ENCODE measurements around the gene C1QL1.
A peak's percentile ranks its signal among the peaks of the same experiment; 100 is the strongest.

Gene C1QL1

GRCh38 chr17:44968225-44969143 is at the start of gene C1QL1:
Gene C1QL1, minus strand, starts transcription at chr17:44968303. Its CDS starts 255 bp downstream, at chr17:44968048.
- DNase-seq, result peak; percentile 70

GRCh38 chr17:45016823-45017222 is 48.7 kb upstream of the C1QL1 start:
- no peak for DNase-seq

- DNase-seq, result peak; percentile 15
These were observed 48.1 kb upstream of the C1QL1 start for GRCh38 chr17:45016237-45016636.

GRCh38 chr17:45013021-45013997 is 45.2 kb upstream of the C1QL1 start:
- DNase-seq, result peak; percentile 88

GRCh38 chr17:45011767-45012166 is 43.7 kb upstream of the C1QL1 start:
- DNase-seq, result no peak

- no peak for DNase-seq
These were observed 41.8 kb upstream of the C1QL1 start for GRCh38 chr17:45009676-45010467.

GRCh38 chr17:45008216-45008615 is 40.1 kb upstream of the C1QL1 start:
- no peak for DNase-seq

GRCh38 chr17:45006927-45007461 is 38.9 kb upstream of the C1QL1 start:
- no peak for DNase-seq

- DNase-seq, result no peak
These were observed 37.6 kb upstream of the C1QL1 start for GRCh38 chr17:45005700-45006099.

- DNase-seq, result no peak
These were observed 36.3 kb upstream of the C1QL1 start for GRCh38 chr17:45004388-45004787.

GRCh38 chr17:45003877-45004276 is 35.8 kb upstream of the C1QL1 start:
- no peak for DNase-seq

GRCh38 chr17:45001310-45001709 is 33.2 kb upstream of the C1QL1 start:
- no peak for DNase-seq

- DNase-seq, result no peak
These were observed 31.3 kb upstream of the C1QL1 start for GRCh38 chr17:44999433-44999832.

GRCh38 chr17:44998646-44999045 is 30.5 kb upstream of the C1QL1 start:
- no peak for DNase-seq

- no peak for DNase-seq
These were observed 29.8 kb upstream of the C1QL1 start for GRCh38 chr17:44997733-44998520.

GRCh38 chr17:44996304-44996703 is 28.2 kb upstream of the C1QL1 start:
- no peak for DNase-seq

- DNase-seq, result no peak
These were observed 27.4 kb upstream of the C1QL1 start for GRCh38 chr17:44995436-44996001.

GRCh38 chr17:44992242-44992939 is 24.3 kb upstream of the C1QL1 start:
- no peak for DNase-seq

- DNase-seq, result no peak
These were observed 22.9 kb upstream of the C1QL1 start for GRCh38 chr17:44990994-44991393.

- DNase-seq, result no peak
These were observed 21.5 kb upstream of the C1QL1 start for GRCh38 chr17:44989552-44990138.

Data from NCI-H446 treated with DMSO at 0.1 percent for 48 hours (cell line).